ENCODE data around the gene TANC1. TPM values are rescaled to one million over a fixed set of nuclear protein-coding genes. Genes with fewer than 3 reads are reported as not detected.

Gene TANC1
- total RNA-seq, 6 experiments from 2014 or later = 4.0 to 12.7 (median 11.3) TPM

DNA sequence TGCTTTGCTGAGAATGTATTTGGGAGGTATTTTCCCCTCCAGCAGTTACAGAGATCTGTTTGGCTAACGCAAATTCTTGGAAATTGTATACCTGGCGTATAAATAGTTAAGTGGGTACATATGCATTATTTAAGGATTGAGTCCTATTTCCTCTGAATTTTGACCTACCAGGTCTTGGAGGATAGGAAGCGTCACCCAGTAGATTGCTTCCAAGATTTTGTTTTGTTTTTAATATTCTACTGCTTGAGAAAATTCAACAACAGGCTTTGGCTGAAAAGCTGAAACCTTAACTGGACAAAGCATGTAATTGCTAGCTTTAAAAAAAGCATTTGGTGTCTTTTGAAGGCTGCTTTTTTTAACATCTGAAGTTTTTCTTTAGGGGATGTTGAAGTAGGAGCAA lies 168.0 kb downstream of the TANC1 start:
- TF ChIP-seq, protein P1, sequence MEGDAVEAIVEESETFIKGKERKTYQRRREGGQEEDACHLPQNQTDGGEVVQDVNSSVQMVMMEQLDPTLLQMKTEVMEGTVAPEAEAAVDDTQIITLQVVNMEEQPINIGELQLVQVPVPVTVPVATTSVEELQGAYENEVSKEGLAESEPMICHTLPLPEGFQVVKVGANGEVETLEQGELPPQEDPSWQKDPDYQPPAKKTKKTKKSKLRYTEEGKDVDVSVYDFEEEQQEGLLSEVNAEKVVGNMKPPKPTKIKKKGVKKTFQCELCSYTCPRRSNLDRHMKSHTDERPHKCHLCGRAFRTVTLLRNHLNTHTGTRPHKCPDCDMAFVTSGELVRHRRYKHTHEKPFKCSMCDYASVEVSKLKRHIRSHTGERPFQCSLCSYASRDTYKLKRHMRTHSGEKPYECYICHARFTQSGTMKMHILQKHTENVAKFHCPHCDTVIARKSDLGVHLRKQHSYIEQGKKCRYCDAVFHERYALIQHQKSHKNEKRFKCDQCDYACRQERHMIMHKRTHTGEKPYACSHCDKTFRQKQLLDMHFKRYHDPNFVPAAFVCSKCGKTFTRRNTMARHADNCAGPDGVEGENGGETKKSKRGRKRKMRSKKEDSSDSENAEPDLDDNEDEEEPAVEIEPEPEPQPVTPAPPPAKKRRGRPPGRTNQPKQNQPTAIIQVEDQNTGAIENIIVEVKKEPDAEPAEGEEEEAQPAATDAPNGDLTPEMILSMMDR (IDR thresholded peaks at IDR 0.05) = no peak
- no peaks in the 10 kb centered on the region for H3K9me3 ChIP-seq
- intact Hi-C loops (cut with DNase I) = no loop called here
- no peaks in the 10 kb centered on the region for H3K36me3 ChIP-seq
- H3K27me3 ChIP-seq = no peaks in the 10 kb centered on the region
- DNase-seq = no peak
- no peak overlapping the region for H3K4me3 ChIP-seq
- 81% methylated on average over 3 of the region's 3 CpGs for WGBS (ENCODE audit: insufficient coverage, low coverage, low lambda C conversion rate, missing lambda C conversion rate)
- ATAC-seq = no peak
- peaks cover 0 to 8% (median 4%) of the 10 kb centered on the region in 4 donors for H3K4me1 ChIP-seq
- no peak overlapping the region for H3K27ac ChIP-seq

DNA sequence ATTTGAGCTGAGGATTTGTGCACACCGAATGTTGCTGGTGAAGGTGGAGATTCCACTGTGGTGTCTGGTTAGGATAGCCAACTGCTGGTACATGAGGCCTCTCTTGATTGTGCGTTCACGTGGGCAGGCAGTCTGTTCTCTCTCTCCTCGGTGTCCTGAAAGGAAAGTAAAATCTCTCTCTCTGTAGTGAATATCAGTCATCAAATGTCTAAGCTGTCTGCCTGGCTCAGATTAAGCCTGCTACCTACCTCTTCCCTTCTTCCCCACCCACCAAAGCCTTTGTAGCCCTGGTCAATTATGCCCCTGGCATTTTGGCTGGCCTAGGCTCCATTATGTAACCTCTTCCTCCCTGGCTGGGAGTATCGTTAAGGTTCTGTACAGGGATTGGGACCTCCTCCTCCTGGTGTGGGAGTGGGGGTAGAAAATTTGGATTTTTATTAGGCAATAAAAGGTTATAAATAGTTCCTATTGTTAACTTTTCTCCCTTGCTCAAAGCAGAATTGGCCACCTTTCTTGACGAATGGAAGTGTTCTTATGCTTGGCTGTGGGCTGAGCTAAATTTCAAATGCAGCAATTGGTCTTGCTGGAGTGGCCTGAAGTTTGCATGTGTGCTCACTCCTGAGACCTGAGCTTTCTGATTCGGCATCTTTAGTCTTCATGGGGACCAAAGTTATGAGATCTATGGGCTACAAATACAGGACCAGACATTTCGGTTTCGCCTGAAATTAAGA lies 169.2 kb downstream of the TANC1 start:
- 70% methylated on average over 8 of the region's 9 CpGs for WGBS (ENCODE audit: insufficient coverage, low coverage, low lambda C conversion rate, missing lambda C conversion rate)
- ATAC-seq = no peak
- no peak for DNase-seq
- H3K4me1 ChIP-seq = peaks cover 0 to 8% (median 4%) of the 10 kb centered on the region in 4 donors
- TF ChIP-seq POLR2A (IDR thresholded peaks at IDR 0.05) = no peak
- TF ChIP-seq, protein P1 (IDR thresholded peaks at IDR 0.05) = no peak
- no peaks in the 10 kb centered on the region for H3K9me3 ChIP-seq
- no peak overlapping the region for H3K27ac ChIP-seq
- H3K4me3 ChIP-seq = no peak overlapping the region
- no peaks in the 10 kb centered on the region for H3K27me3 ChIP-seq
- intact Hi-C loops (cut with DNase I) = no loop called here
- H3K36me3 ChIP-seq = no peaks in the 10 kb centered on the region

DNA sequence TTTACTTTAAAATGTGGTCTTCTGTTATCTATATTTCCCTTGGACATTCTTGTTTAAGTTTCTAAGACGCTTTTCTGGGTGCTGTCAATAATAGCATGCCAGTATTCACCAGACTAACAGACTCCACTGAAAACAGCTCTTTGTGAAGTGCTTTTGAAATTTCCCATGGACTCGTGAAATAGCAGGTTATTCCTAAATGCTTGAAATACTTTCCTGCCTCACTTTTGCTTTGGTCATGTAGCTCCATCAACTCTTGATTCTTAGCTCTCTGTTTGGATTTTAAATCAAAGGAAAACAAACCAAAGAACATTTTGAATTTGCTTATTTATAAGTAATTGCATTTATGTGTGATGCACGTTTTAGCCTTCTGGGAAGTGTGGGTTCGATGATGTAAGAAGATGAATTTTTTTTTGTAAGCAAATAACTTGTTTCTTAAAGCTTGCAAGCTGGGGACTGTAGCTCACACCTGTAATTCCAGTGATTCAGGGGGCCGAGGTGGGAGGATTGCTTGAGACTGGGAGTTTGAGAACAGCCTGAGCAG lies 170.3 kb downstream of the TANC1 start:
- WGBS (ENCODE audit: insufficient coverage, low coverage, low lambda C conversion rate, missing lambda C conversion rate) = 78% methylated on average over 5 of the region's 5 CpGs
- no peak for DNase-seq
- H3K36me3 ChIP-seq = no peaks in the 10 kb centered on the region
- H3K4me1 ChIP-seq = peaks cover 0 to 8% (median 4%) of the 10 kb centered on the region in 4 donors
- intact Hi-C loops (cut with DNase I) = no loop called here
- no peak for ATAC-seq
- H3K27ac ChIP-seq = no peak overlapping the region
- H3K27me3 ChIP-seq = no peaks in the 10 kb centered on the region
- H3K9me3 ChIP-seq = no peaks in the 10 kb centered on the region
- no peak overlapping the region for H3K4me3 ChIP-seq
- TF ChIP-seq POLR2A (IDR thresholded peaks at IDR 0.05) = no peak
- TF ChIP-seq, protein P1 (IDR thresholded peaks at IDR 0.05) = no peak

DNA sequence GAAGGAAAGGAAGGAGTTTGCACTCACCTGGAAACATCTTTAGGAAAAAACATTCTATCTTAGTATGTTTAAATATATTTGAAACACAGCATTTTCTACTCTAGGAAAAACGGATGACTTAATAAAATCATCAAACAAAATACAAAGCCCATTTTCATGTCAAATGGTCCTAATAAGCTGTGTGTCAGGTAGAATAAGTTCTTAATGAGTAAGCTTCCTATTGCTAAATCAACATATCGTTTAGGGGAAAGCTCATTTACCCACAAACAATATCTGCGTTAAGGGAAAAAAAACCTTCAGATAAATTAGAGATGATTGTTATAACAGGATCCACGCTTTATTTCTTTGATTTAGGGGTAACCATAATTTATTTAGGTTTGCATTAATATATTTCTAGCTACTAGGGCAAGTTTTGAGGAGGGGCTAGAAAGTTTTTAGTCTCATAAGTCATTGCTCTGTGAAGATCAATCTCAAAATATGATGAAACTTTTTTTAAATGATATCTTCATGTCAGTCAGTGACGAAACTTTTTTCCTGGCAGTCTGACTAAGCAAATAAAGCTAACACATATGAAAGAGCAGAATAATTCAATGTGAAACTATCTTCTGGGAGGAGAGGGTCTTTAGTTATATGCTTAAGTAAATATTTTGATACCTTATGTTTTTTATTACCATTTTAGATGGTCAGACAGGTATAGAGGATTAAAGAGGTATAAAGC lies 170.9 kb downstream of the TANC1 start:
- Histone ChIP-seq H3K27me3 (no peaks in the 10 kb centered on the region), H3K27ac (no peak overlapping the region), H3K4me3 (no peak overlapping the region), H3K9me3 (no peaks in the 10 kb centered on the region), H3K4me1 (peaks cover 0 to 8% (median 4%) of the 10 kb centered on the region in 4 donors), H3K36me3 (no peaks in the 10 kb centered on the region)
- intact Hi-C loops (cut with DNase I) = no loop called here
- no peak for TF ChIP-seq POLR2A (IDR thresholded peaks at IDR 0.05)
- TF ChIP-seq, protein P1 (IDR thresholded peaks at IDR 0.05) = no peak
- no peak for DNase-seq
- ATAC-seq = peak in 3 of 4 donors; percentile 26 to 35 (median 32)
- WGBS (ENCODE audit: insufficient coverage, low coverage, low lambda C conversion rate, missing lambda C conversion rate) = 36% methylated on average over 5 of the region's 5 CpGs

Data from right lobe of liver (tissue), 6 donors.